Lower lobe of right lung (tissue), 2 donors: ENCODE data around the gene GAB4. TPM values are rescaled to one million over a fixed set of nuclear protein-coding genes. Genes with fewer than 3 reads are reported as not detected.

Experiments
- ATAC-seq, 2 donors: fragments of 200-7000 bp; cut with Tn5 transposase; one replicate each; pipeline ENCODE4 v1.9.1; 2020 to 2022; ENCODE audit warnings: mild to moderate bottlenecking in 2 of 2, moderate library complexity in 2 of 2
- DNase-seq: peaks from one replicate; pipeline ENCODE4 v3.0.0-alpha.2; 2020
- H3K27ac ChIP-seq: fragments of 200-600 bp; one replicate; pipeline ENCODE4 v1.8.0; 2022
- H3K27me3 ChIP-seq: fragments of 200-600 bp; one replicate; pipeline ENCODE4 v1.8.0; 2022; ENCODE audit warnings: low read depth
- H3K36me3 ChIP-seq: fragments of 200-600 bp; one replicate; pipeline ENCODE4 v1.8.0; 2022; ENCODE audit warnings: mild to moderate bottlenecking
- H3K4me1 ChIP-seq: fragments of 200-600 bp; one replicate; pipeline ENCODE4 v1.8.0; 2022
- H3K4me3 ChIP-seq: fragments of 200-600 bp; one replicate; pipeline ENCODE4 v1.8.0; 2022; ENCODE audit warnings: mild to moderate bottlenecking
- H3K9me3 ChIP-seq: fragments of 200-600 bp; one replicate; pipeline ENCODE4 v1.8.0; 2022
- intact Hi-C: fragments of 100-400 bp; cut with DNase I; formaldehyde crosslinking; loops from one replicate; pipeline ENCODE4 v1.11.0; 2022
- total RNA-seq: library from RNA; stranded (reverse); fragmentation: NEBNext Ultra II Directional; extraction: Animal tissue kit (Norgen Biotek cat#: 25700); gene quantifications from one replicate; pipeline ENCODE4 v1.2.1, GENCODE V29; 2021
- TF ChIP-seq, protein P1 (sequence below): fragments of 200-600 bp; IDR thresholded peaks from one replicate; pipeline ENCODE4 v1.8.0; 2022; ENCODE audit warnings: antibody characterized with exemption, mild to moderate bottlenecking
- donor health status: DM: no; HTN: yes; CAD: no; lungs with severe emphysema.

Gene GAB4
- total RNA-seq, 1 donor from 2014 or later: not detected

GRCh38 chr22:16972311-16972710, 35.7 kb downstream of the GAB4 start:
- H3K4me3 ChIP-seq: no peak overlapping the region
- no peaks in the 10 kb centered on the region for H3K4me1 ChIP-seq
- peaks cover 10% of the 10 kb centered on the region for H3K27me3 ChIP-seq
- H3K27ac ChIP-seq: no peak overlapping the region
- H3K36me3 ChIP-seq: no peaks in the 10 kb centered on the region
- TF ChIP-seq, protein P1, sequence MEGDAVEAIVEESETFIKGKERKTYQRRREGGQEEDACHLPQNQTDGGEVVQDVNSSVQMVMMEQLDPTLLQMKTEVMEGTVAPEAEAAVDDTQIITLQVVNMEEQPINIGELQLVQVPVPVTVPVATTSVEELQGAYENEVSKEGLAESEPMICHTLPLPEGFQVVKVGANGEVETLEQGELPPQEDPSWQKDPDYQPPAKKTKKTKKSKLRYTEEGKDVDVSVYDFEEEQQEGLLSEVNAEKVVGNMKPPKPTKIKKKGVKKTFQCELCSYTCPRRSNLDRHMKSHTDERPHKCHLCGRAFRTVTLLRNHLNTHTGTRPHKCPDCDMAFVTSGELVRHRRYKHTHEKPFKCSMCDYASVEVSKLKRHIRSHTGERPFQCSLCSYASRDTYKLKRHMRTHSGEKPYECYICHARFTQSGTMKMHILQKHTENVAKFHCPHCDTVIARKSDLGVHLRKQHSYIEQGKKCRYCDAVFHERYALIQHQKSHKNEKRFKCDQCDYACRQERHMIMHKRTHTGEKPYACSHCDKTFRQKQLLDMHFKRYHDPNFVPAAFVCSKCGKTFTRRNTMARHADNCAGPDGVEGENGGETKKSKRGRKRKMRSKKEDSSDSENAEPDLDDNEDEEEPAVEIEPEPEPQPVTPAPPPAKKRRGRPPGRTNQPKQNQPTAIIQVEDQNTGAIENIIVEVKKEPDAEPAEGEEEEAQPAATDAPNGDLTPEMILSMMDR: no peak
- intact Hi-C loops: no loop called here
- DNase-seq (no peak), ATAC-seq (no peak)
- no peaks in the 10 kb centered on the region for H3K9me3 ChIP-seq

DNA sequence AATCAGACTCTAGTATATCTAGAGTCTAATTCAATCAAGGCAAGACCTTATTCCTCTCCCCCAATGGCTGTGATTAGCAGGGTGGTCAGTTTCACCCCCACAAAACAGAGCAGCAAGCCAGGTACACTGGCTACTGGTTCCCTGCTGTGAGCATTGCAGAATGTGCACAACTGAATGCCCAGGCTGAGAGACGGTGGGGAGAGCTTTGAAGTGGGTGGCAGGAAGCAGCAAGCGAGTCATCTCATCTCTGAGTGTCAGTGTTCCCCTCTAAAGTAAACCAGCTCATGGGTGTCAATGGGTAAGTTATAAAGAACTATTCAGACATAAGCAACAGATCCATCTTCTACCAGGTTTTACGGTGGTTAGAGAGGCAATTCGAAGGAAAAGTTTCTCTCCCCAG, 37.6 kb downstream of the GAB4 start:
- no peaks in the 10 kb centered on the region for H3K4me1 ChIP-seq
- H3K4me3 ChIP-seq: no peak overlapping the region
- ATAC-seq (no peak), DNase-seq (no peak)
- intact Hi-C loops: no loop called here
- no peaks in the 10 kb centered on the region for H3K36me3 ChIP-seq
- H3K9me3 ChIP-seq: no peaks in the 10 kb centered on the region
- no peak overlapping the region for H3K27ac ChIP-seq
- peaks cover 10% of the 10 kb centered on the region for H3K27me3 ChIP-seq
- TF ChIP-seq, protein P1: no peak

GRCh38 chr22:16969508-16970327, 38.3 kb downstream of the GAB4 start:
- DNase-seq: no peak
- no peak overlapping the region for H3K27ac ChIP-seq
- no peak overlapping the region for H3K4me3 ChIP-seq
- peaks cover 7% of the 10 kb centered on the region for H3K27me3 ChIP-seq
- intact Hi-C loops: no loop called here
- no peaks in the 10 kb centered on the region for H3K9me3 ChIP-seq
- no peaks in the 10 kb centered on the region for H3K4me1 ChIP-seq
- no peaks in the 10 kb centered on the region for H3K36me3 ChIP-seq
- TF ChIP-seq, protein P1: no peak
- ATAC-seq: no peak

- Histone ChIP-seq H3K27me3 (peaks cover 4% of the 10 kb centered on the region), H3K9me3 (no peaks in the 10 kb centered on the region), H3K27ac (no peak overlapping the region), H3K4me3 (no peak overlapping the region), H3K36me3 (no peaks in the 10 kb centered on the region), H3K4me1 (no peaks in the 10 kb centered on the region)
- intact Hi-C loops: no loop called here
- TF ChIP-seq, protein P1: no peak
- DNase-seq: no peak
- no peak for ATAC-seq
Measured at GRCh38 chr22:16968218-16968595, 39.8 kb downstream of the GAB4 start.

DNA sequence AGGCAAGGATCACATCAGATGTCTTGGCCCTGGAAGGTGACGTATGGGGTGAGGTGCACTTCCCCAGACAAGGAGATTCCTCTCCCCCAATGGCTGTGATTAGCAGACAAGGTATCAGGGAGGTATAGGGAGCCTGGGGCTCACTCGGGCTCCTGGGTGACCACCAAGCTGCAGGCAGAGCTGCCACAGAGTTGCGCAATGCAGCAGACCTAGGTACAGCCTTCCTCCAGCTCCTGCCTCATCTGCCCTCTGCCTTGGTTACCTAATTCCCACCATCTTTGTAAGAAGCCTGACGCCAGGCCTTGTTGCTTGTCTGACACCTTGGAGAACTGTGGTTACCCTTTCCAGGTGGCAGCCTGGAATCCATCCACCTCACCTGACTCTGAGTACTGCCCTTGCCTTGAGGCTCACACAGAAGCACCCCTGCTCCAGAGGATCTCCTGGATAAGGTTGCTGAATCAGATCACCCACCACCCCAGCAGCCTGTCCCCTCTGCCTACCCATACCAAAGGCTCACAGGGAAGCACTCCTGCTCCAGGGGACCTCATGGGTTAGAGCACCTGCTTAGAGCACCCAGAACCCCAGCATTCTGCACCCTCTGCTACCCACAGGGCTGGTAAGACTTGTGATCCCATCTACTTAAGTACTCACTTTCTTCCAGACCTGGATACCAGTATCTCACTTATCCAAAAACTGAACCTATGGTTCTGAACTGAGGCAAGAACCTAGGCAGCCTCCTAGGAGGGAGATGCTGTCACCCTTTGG, 40.4 kb downstream of the GAB4 start:
- H3K36me3 ChIP-seq: no peaks in the 10 kb centered on the region
- ATAC-seq: no peak
- H3K27ac ChIP-seq: no peak overlapping the region
- no peaks in the 10 kb centered on the region for H3K9me3 ChIP-seq
- H3K4me1 ChIP-seq: no peaks in the 10 kb centered on the region
- TF ChIP-seq, protein P1: no peak
- intact Hi-C loops: no loop called here
- no peak for DNase-seq
- no peaks in the 10 kb centered on the region for H3K27me3 ChIP-seq
- H3K4me3 ChIP-seq: no peak overlapping the region
